Cerebellar cortex (tissue), 1 donor: ENCODE measurements around the gene OLFML2B.
"Not testable (repeated sequence)": the region's sequence is repeated elsewhere in the genome, so short reads cannot be mapped to it uniquely, and the experiment has no call there.

Source experiments
- DNase-seq: peaks from one replicate; pipeline ENCODE4 v3.0.0-alpha.2; 2015; ENCODE audit warnings: low spot score

OLFML2B gene

GRCh38 chr1:162023547-162024501 lies at the start of gene OLFML2B:
OLFML2B (minus strand) TSS chr1:162023869; CDS start chr1:162023430, 439 bp downstream.
- peak; percentile 28 for DNase-seq

GRCh38 chr1:162072740-162073139 lies 49.1 kb upstream of the OLFML2B start:
- DNase-seq: no peak

- peak; percentile 42 for DNase-seq
These were observed 47.2 kb upstream of the OLFML2B start for GRCh38 chr1:162070825-162071224.

GRCh38 chr1:162070094-162070748 lies 46.6 kb upstream of the OLFML2B start:
- DNase-seq: peak; percentile 33

- peak; percentile 78 for DNase-seq
These were observed 45.8 kb upstream of the OLFML2B start, which contains the start of gene NOS1AP for GRCh38 chr1:162069334-162070093. NOS1AP (plus strand) TSS chr1:162069691; CDS start chr1:162070178, 487 bp downstream.

GRCh38 chr1:162068301-162068700 lies 44.6 kb upstream of the OLFML2B start:
- DNase-seq: no peak

GRCh38 chr1:162067466-162067865 lies 43.8 kb upstream of the OLFML2B start:
- DNase-seq: no peak

- not testable (repeated sequence) for DNase-seq
These were observed 43.2 kb upstream of the OLFML2B start for GRCh38 chr1:162066836-162067235.

- no peak for DNase-seq
These were observed 41.3 kb upstream of the OLFML2B start for GRCh38 chr1:162065016-162065415.

- DNase-seq: peak; percentile 5
These were observed 38.9 kb upstream of the OLFML2B start for GRCh38 chr1:162062542-162063015.

GRCh38 chr1:162060314-162060713 lies 36.6 kb upstream of the OLFML2B start:
- no peak for DNase-seq

- no peak for DNase-seq
These were observed 36.1 kb upstream of the OLFML2B start for GRCh38 chr1:162059721-162060120.

GRCh38 chr1:162056579-162056978 lies 32.9 kb upstream of the OLFML2B start:
- no peak for DNase-seq

- DNase-seq: peak; percentile 87
These were observed 32.4 kb upstream of the OLFML2B start for GRCh38 chr1:162056043-162056442.

- DNase-seq: no peak
These were observed 31.4 kb upstream of the OLFML2B start for GRCh38 chr1:162055062-162055461.

GRCh38 chr1:162053949-162054348 lies 30.3 kb upstream of the OLFML2B start:
- not testable (repeated sequence) for DNase-seq

GRCh38 chr1:162046921-162047320 lies 23.3 kb upstream of the OLFML2B start:
- no peak for DNase-seq

GRCh38 chr1:162042361-162042760 lies 18.7 kb upstream of the OLFML2B start:
- no peak for DNase-seq

GRCh38 chr1:162040657-162041056 lies 17.0 kb upstream of the OLFML2B start:
- DNase-seq: peak; percentile 5

GRCh38 chr1:162040001-162040400 lies 16.3 kb upstream of the OLFML2B start:
- no peak for DNase-seq

GRCh38 chr1:162038624-162039023 lies 15.0 kb upstream of the OLFML2B start:
- no peak for DNase-seq

GRCh38 chr1:162036163-162036562 lies 12.5 kb upstream of the OLFML2B start:
- no peak for DNase-seq
